A549 (cell line): ENCODE results near the gene KRT77. TPM values are rescaled to one million over a fixed set of nuclear protein-coding genes. Genes with fewer than 3 reads are reported as not detected.

Source experiments
- ATAC-seq, 2 experiments: fragments of 200-7000 bp in 1 of 2; fragments of >200 bp in 1 of 2; cut with Nextera tagmentation in 1 of 2; cut with Tn5 transposase in 1 of 2; 3 replicates each; pipeline versions ENCODE4 v1.8.0 to v1.9.1; 2018 to 2020; ENCODE audit warnings: mild to moderate bottlenecking in 1 of 2, moderate library complexity in 1 of 2
- CTCF ChIA-PET: fragments of 300-600 bp; sonication (Branson Sonifier 250); formaldehyde crosslinking; extraction: SDS; loops from one replicate; lab custom pipeline; 2021; ENCODE audit warnings: antibody characterized with exemption, inconsistent platforms; lab: Yijun Ruan, JAX
- POLR2A ChIA-PET: fragments of 350-600 bp; formaldehyde crosslinking; extraction: SDS; loops from one replicate; lab custom pipeline; 2021; ENCODE audit warnings: antibody characterized with exemption, inconsistent platforms; lab: Yijun Ruan, JAX
- DNase-seq, 2 experiments: peaks; one replicate each; pipeline versions ENCODE4 v3.0.0 to v3.0.0-alpha.2; 2011 to 2016; ENCODE audit warnings: low read depth in 1 of 2, low spot score in 1 of 2
- FAIRE-seq: peaks from 2 replicates; lab custom pipeline; 2011; peaks lifted over from hg19 to GRCh38; lab: Jason Lieb, UNC
- H3K27ac ChIP-seq, 2 experiments: fragments of >200 bp; sonication (Bioruptor Twin); formaldehyde crosslinking; 3 replicates each; pipeline ENCODE4 v1.5.1; 2016 to 2017
- H3K4me1 ChIP-seq: fragments of >200 bp; sonication (Bioruptor Twin); formaldehyde crosslinking; 3 replicates; pipeline ENCODE4 v1.6.1; 2016
- H3K4me2 ChIP-seq: fragments of >200 bp; sonication (Bioruptor Twin); formaldehyde crosslinking; 3 replicates; pipeline ENCODE4 v1.6.1; 2016
- H3K4me3 ChIP-seq: fragments of >200 bp; sonication (Bioruptor Twin); formaldehyde crosslinking; 3 replicates; pipeline ENCODE4 v1.5.1; 2016
- H3K9me3 ChIP-seq: fragments of >200 bp; sonication (Bioruptor Twin); formaldehyde crosslinking; 3 replicates; pipeline ENCODE4 v1.6.1; 2016
- CHD2 ChIP-seq: fragments of 150-350 bp; IDR thresholded peaks from 2 replicates; pipeline ENCODE4 v1.6.1; 2014; ENCODE audit warnings: low read length; ENCODE audit not compliant: partially characterized antibody
- FOSB ChIP-seq: fragments of 250-450 bp; sonication (Bioruptor Pico); IDR thresholded peaks from 2 replicates; pipeline ENCODE4 v1.5.0; 2020; ENCODE audit warnings: mild to moderate bottlenecking, moderate library complexity
- GATA3 ChIP-seq: IDR thresholded peaks from 2 replicates; pipeline ENCODE4 v1.6.1; 2012; ENCODE audit warnings: borderline replicate concordance
- HDAC2 ChIP-seq: fragments of 200-600 bp; sonication (generic); IDR thresholded peaks from 2 replicates; pipeline ENCODE4 v1.6.1; 2016
- HOXA7 ChIP-seq: fragments of 250-450 bp; sonication (Bioruptor Pico); IDR thresholded peaks from 2 replicates; pipeline ENCODE4 v1.5.0; 2020; ENCODE audit warnings: mild to moderate bottlenecking, moderate library complexity
- JUNB ChIP-seq: fragments of >200 bp; sonication (Bioruptor Twin); formaldehyde crosslinking; IDR thresholded peaks from 2 replicates; pipeline ENCODE4 v1.6.1; 2016
- KDM5A ChIP-seq: fragments of 200-600 bp; sonication (generic); IDR thresholded peaks from 2 replicates; pipeline ENCODE4 v1.6.1; 2016; ENCODE audit warnings: antibody characterized with exemption, mild to moderate bottlenecking
- MAFK ChIP-seq: fragments of 450-650 bp; IDR thresholded peaks from 2 replicates; pipeline ENCODE4 v1.6.1; 2014; ENCODE audit not compliant: partially characterized antibody
- NR3C1 ChIP-seq: fragments of >200 bp; sonication (Bioruptor Twin); formaldehyde crosslinking; IDR thresholded peaks from 3 replicates; pipeline ENCODE4 v1.6.1; 2017
- POLR2AphosphoS2 ChIP-seq: conservative IDR thresholded peaks from 2 replicates; pipeline ENCODE4 v1.6.1; 2012; ENCODE audit warnings: low read length, improper control_type of control experiment, inconsistent platforms
- RAD21 ChIP-seq, 2 experiments: fragments of >200 bp in 1 of 2; sonication (Bioruptor Twin) in 1 of 2; formaldehyde crosslinking in 1 of 2; IDR thresholded peaks in 1 of 2; conservative IDR thresholded peaks in 1 of 2; 2 replicates in 1 of 2; 3 replicates in 1 of 2; pipeline ENCODE4 v1.6.1; 2012 to 2018; ENCODE audit warnings: inconsistent platforms in 1 of 2
- SMC3 ChIP-seq: fragments of >200 bp; sonication (Bioruptor Twin); formaldehyde crosslinking; IDR thresholded peaks from 3 replicates; pipeline ENCODE4 v1.6.1; 2018; ENCODE audit warnings: inconsistent platforms
- TP53 ChIP-seq: fragments of 250-450 bp; sonication (Bioruptor Pico); IDR thresholded peaks from 2 replicates; pipeline ENCODE4 v1.5.0; 2021; ENCODE audit warnings: mild to moderate bottlenecking, moderate library complexity
- ZFP36 ChIP-seq: fragments of 450-650 bp; IDR thresholded peaks from 2 replicates; pipeline ENCODE4 v1.6.1; 2014; ENCODE audit warnings: borderline replicate concordance; ENCODE audit not compliant: partially characterized antibody
- WGBS: methylation state at CpG from one replicate; pipeline ENCODE4 v1.1.6; 2017; ENCODE audit errors: missing lambda C conversion rate; 5-methylcytosine and 5-hydroxymethylcytosine counted together
- polyA plus RNA-seq, 4 experiments: library from polyadenylated mRNA; depleted of rRNA in 3 of 4; stranded (reverse); fragments of >200 nt; fragmentation: RNase III in 1 of 4; extraction: RNeasy Plus Mini Kit Qiagen cat#74134 plus additional on column Dnase treatment in 1 of 4; gene quantifications; 2 replicates in 3 of 4; 3 replicates in 1 of 4; pipeline ENCODE4 v1.2.3, GENCODE V29; 2011 to 2017
- TF ChIP-seq, protein P1 (sequence below): fragments of 200-600 bp; sonication (generic); IDR thresholded peaks from 2 replicates; pipeline ENCODE4 v1.6.1; 2016; ENCODE audit warnings: antibody characterized with exemption, mild to moderate bottlenecking, moderate library complexity
- TF ChIP-seq, protein P2 (sequence below): IDR thresholded peaks from 2 replicates; pipeline ENCODE4 v1.6.1; 2012
- TF ChIP-seq, protein P3 (sequence below): fragments of >200 bp; sonication (Bioruptor Twin); formaldehyde crosslinking; IDR thresholded peaks from 3 replicates; pipeline ENCODE4 v1.5.1; 2016
- TF ChIP-seq, protein P4 (sequence below): fragments of 250-450 bp; sonication (Bioruptor Pico); IDR thresholded peaks from 2 replicates; pipeline ENCODE4 v1.5.0; 2021; ENCODE audit warnings: mild to moderate bottlenecking, moderate library complexity, borderline replicate concordance

Gene KRT77
- polyA plus RNA-seq, 2 of the 4 experiments (the other 2 are of a cell fraction): 0.03 TPM; not detected in 1

DNA sequence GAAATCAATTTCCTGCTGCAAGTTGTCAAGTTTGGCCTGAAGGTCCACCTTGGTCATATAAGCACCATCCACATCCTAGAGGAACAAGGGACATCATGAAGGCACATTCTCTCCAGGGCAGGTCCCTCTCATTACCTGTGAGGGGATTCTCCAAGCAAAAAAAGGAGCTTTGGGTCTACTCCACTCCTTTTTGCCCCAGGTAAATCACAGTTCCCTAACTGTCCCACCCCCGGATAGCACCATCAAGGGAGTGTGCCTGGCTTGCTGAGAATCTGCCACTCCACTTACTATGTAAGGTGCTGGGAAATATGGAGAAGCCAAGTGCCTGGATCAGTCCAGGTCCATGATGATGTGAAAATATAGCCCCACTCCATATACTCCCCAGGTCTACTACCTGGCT is 25.7 kb downstream of the KRT77 start:
- Histone ChIP-seq H3K4me3 (no peak overlapping the region), H3K4me2 (no peak overlapping the region), H3K9me3 (no peaks in the 10 kb centered on the region), H3K4me1 (no peaks in the 10 kb centered on the region; the same call in 2 of the 3 replicates), H3K27ac (no peak overlapping the region)
- ChIA-PET POLR2A (no interaction called here), CTCF (no interaction called here)
- no peak for DNase-seq
- TF ChIP-seq, protein P1, sequence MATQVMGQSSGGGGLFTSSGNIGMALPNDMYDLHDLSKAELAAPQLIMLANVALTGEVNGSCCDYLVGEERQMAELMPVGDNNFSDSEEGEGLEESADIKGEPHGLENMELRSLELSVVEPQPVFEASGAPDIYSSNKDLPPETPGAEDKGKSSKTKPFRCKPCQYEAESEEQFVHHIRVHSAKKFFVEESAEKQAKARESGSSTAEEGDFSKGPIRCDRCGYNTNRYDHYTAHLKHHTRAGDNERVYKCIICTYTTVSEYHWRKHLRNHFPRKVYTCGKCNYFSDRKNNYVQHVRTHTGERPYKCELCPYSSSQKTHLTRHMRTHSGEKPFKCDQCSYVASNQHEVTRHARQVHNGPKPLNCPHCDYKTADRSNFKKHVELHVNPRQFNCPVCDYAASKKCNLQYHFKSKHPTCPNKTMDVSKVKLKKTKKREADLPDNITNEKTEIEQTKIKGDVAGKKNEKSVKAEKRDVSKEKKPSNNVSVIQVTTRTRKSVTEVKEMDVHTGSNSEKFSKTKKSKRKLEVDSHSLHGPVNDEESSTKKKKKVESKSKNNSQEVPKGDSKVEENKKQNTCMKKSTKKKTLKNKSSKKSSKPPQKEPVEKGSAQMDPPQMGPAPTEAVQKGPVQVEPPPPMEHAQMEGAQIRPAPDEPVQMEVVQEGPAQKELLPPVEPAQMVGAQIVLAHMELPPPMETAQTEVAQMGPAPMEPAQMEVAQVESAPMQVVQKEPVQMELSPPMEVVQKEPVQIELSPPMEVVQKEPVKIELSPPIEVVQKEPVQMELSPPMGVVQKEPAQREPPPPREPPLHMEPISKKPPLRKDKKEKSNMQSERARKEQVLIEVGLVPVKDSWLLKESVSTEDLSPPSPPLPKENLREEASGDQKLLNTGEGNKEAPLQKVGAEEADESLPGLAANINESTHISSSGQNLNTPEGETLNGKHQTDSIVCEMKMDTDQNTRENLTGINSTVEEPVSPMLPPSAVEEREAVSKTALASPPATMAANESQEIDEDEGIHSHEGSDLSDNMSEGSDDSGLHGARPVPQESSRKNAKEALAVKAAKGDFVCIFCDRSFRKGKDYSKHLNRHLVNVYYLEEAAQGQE: no peak
- TF ChIP-seq FOSB (CRISPR knock-in tag): no peak
- no peak for TF ChIP-seq CHD2
- no peak for TF ChIP-seq SMC3
- TF ChIP-seq, protein P2, sequence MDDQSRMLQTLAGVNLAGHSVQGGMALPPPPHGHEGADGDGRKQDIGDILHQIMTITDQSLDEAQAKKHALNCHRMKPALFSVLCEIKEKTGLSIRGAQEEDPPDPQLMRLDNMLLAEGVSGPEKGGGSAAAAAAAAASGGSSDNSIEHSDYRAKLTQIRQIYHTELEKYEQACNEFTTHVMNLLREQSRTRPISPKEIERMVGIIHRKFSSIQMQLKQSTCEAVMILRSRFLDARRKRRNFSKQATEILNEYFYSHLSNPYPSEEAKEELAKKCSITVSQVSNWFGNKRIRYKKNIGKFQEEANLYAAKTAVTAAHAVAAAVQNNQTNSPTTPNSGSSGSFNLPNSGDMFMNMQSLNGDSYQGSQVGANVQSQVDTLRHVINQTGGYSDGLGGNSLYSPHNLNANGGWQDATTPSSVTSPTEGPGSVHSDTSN: no peak
- TF ChIP-seq, protein P3, sequence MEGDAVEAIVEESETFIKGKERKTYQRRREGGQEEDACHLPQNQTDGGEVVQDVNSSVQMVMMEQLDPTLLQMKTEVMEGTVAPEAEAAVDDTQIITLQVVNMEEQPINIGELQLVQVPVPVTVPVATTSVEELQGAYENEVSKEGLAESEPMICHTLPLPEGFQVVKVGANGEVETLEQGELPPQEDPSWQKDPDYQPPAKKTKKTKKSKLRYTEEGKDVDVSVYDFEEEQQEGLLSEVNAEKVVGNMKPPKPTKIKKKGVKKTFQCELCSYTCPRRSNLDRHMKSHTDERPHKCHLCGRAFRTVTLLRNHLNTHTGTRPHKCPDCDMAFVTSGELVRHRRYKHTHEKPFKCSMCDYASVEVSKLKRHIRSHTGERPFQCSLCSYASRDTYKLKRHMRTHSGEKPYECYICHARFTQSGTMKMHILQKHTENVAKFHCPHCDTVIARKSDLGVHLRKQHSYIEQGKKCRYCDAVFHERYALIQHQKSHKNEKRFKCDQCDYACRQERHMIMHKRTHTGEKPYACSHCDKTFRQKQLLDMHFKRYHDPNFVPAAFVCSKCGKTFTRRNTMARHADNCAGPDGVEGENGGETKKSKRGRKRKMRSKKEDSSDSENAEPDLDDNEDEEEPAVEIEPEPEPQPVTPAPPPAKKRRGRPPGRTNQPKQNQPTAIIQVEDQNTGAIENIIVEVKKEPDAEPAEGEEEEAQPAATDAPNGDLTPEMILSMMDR: no peak
- TF ChIP-seq MAFK: no peak
- no peak for TF ChIP-seq RAD21 (conservative IDR thresholded peaks at IDR 0.05 in 1 of 2, IDR thresholded peaks at IDR 0.05 in 1 of 2)
- TF ChIP-seq POLR2AphosphoS2: no peak
- no peak for TF ChIP-seq HDAC2
- no peak for TF ChIP-seq TP53 (CRISPR knock-in tag)
- no peak for TF ChIP-seq JUNB
- TF ChIP-seq, protein P4, sequence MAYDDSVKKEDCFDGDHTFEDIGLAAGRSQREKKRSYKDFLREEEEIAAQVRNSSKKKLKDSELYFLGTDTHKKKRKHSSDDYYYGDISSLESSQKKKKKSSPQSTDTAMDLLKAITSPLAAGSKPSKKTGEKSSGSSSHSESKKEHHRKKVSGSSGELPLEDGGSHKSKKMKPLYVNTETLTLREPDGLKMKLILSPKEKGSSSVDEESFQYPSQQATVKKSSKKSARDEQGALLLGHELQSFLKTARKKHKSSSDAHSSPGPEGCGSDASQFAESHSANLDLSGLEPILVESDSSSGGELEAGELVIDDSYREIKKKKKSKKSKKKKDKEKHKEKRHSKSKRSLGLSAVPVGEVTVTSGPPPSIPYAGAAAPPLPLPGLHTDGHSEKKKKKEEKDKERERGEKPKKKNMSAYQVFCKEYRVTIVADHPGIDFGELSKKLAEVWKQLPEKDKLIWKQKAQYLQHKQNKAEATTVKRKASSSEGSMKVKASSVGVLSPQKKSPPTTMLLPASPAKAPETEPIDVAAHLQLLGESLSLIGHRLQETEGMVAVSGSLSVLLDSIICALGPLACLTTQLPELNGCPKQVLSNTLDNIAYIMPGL (CRISPR knock-in tag): no peak
- no peak for TF ChIP-seq GATA3
- TF ChIP-seq NR3C1: no peak
- TF ChIP-seq KDM5A: no peak
- TF ChIP-seq ZFP36: no peak
- FAIRE-seq: no peak
- no peak for ATAC-seq
- WGBS: 14% methylated on average over 1 of the region's 1 CpG

DNA sequence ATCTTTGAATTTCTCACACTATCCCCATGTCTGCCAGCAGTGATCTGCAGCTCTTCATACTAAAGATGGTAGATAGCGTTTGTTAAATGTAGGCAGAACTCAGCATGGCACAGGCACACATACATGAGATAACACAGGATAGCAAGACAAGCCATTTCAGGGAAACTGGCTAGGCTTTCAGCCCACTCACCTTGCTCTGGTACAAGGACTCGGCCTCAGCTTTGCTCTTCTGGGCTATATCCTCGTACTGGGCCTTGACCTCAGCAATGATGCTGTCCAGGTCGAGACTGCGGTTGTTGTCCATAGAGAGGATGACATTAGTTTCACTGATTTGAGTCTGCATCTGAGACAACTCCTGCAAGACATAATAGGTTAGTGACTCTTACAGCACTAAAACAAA is 26.2 kb downstream of the KRT77 start:
- WGBS: 54% methylated on average over 5 of the region's 5 CpGs
- H3K4me1 ChIP-seq: no peaks in the 10 kb centered on the region; the same call in 2 of the 3 replicates
- FAIRE-seq (no peak), DNase-seq (no peak)
- no peaks in the 10 kb centered on the region for H3K9me3 ChIP-seq
- ChIA-PET POLR2A (no interaction called here), CTCF (no interaction called here)
- TF ChIP-seq HOXA7 (no peak), CHD2 (no peak)
- TF ChIP-seq, all 56 proteins: peak for 0
- Histone ChIP-seq H3K4me3 (no peak overlapping the region), H3K27ac (no peak overlapping the region), H3K4me2 (no peak overlapping the region)
- no peak for ATAC-seq
